BJ (cell line): ENCODE results near the gene CBX3. TPM values are rescaled to one million over a fixed set of nuclear protein-coding genes. Genes with fewer than 3 reads are reported as not detected.

Experiments used
- CTCF ChIA-PET: fragments of 350-600 bp; formaldehyde crosslinking; extraction: SDS; loops from one replicate; lab custom pipeline; 2021; ENCODE audit warnings: antibody characterized with exemption, inconsistent platforms; lab: Yijun Ruan, JAX
- POLR2A ChIA-PET: fragments of 300-600 bp; sonication (Branson Sonifier 250); formaldehyde crosslinking; extraction: SDS; loops from one replicate; lab custom pipeline; 2021; ENCODE audit warnings: antibody characterized with exemption; lab: Charles Lee
- DNase-seq: peaks from one replicate; pipeline ENCODE4 v3.0.0-alpha.2; 2011; ENCODE audit warnings: low read depth
- H3K27me3 ChIP-seq: 2 replicates; pipeline ENCODE4 v1.6.0; 2011; ENCODE audit warnings: low read length; ENCODE audit not compliant: control insufficient read depth, insufficient read depth
- H3K36me3 ChIP-seq: 2 replicates; pipeline ENCODE4 v1.5.1; 2011; ENCODE audit warnings: low read length; ENCODE audit not compliant: control insufficient read depth, insufficient read depth
- H3K4me3 ChIP-seq: 2 replicates; pipeline ENCODE4 v1.5.1; 2011; ENCODE audit warnings: low read depth, mild to moderate bottlenecking, control low read depth, low read length
- polyA plus RNA-seq: library from polyadenylated mRNA; depleted of rRNA; stranded (reverse); fragments of >200 nt; gene quantifications from 2 replicates; pipeline ENCODE4 v1.2.3, GENCODE V29; 2011
- TF ChIP-seq, protein P1 (sequence below): IDR thresholded peaks from 2 replicates; pipeline ENCODE4 v1.5.1; 2011; ENCODE audit warnings: low read depth, mild to moderate bottlenecking, control low read depth, inconsistent platforms, low read length, moderate library complexity; ENCODE audit not compliant: insufficient read depth

CBX3 gene
- polyA plus RNA-seq, 1 experiment: 37.0 TPM

DNA sequence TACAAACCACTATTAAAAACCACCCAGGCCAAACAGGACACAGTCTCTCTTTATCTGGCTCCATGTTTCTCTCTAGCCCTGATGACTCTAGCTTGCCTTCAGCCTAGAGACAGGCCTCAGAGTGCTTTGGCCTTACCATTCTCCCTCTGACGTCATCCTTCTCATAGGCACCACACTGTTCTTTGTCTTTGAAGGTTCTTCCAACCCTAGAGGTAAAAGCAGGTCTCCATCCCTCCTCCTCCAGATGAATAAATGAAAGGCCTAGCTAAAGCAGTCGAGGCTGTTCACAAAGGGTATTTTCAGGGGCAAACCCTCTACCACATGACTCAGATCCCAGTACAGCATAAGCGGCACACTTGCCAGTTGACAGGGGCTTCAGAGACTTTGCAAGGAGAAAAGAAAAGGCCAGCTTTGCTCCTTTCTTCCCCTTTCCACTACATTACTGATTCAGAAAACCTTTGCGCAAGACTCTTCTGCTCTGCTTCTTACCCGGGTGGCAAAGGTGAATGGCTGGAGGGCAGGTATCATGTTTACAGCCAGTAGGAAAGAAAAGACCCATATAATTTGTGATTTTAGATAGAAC lies 34.8 kb upstream of the CBX3 start:
- TF ChIP-seq, protein P1, sequence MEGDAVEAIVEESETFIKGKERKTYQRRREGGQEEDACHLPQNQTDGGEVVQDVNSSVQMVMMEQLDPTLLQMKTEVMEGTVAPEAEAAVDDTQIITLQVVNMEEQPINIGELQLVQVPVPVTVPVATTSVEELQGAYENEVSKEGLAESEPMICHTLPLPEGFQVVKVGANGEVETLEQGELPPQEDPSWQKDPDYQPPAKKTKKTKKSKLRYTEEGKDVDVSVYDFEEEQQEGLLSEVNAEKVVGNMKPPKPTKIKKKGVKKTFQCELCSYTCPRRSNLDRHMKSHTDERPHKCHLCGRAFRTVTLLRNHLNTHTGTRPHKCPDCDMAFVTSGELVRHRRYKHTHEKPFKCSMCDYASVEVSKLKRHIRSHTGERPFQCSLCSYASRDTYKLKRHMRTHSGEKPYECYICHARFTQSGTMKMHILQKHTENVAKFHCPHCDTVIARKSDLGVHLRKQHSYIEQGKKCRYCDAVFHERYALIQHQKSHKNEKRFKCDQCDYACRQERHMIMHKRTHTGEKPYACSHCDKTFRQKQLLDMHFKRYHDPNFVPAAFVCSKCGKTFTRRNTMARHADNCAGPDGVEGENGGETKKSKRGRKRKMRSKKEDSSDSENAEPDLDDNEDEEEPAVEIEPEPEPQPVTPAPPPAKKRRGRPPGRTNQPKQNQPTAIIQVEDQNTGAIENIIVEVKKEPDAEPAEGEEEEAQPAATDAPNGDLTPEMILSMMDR: no peak
- no peak for DNase-seq
- ChIA-PET POLR2A (no interaction called here), CTCF (interaction anchor here (1.4 kb wide), 1 partner anchor 11 kb away, joined by 3 read pairs; no protein-coding TSS in a partner anchor)
- no peaks in the 10 kb centered on the region for H3K36me3 ChIP-seq
- no peaks in the 10 kb centered on the region for H3K27me3 ChIP-seq
- no peak overlapping the region for H3K4me3 ChIP-seq

DNA sequence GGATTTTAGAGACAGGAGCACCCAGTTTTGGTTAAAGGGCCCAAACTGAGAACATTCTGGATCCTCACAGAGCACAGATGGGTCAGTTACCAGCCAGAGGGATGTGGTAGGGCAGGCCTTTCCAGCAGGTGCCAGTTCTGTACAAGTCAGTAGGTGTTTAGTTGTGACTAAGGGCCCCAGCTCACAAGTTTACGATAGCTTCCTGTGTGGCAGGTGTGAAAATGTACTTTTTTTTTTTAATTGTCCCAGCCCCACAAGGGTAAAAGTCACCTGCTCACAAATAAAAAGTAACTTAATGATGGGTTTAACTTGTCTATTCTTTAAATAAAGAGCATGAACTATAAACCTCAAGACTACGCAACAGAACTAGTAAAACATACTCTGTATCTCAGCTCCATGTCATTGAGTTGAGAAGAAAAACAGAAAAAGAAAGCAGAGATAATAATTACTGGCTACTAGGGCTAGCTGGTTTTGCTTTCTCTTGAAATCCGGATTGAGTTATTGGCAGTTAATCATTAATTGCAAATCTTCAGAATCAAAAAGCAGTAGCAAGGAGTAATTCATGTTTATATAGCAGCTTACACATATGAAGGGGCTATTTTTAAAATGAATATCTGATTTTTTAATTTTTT lies 34.1 kb upstream of the CBX3 start:
- Histone ChIP-seq H3K36me3 (no peaks in the 10 kb centered on the region), H3K27me3 (no peaks in the 10 kb centered on the region), H3K4me3 (no peak overlapping the region)
- ChIA-PET POLR2A (no interaction called here), CTCF (interaction anchor here (1.4 kb wide), 1 partner anchor 12 kb away, joined by 3 read pairs; no protein-coding TSS in a partner anchor)
- TF ChIP-seq, protein P1: no peak
- no peak for DNase-seq

DNA sequence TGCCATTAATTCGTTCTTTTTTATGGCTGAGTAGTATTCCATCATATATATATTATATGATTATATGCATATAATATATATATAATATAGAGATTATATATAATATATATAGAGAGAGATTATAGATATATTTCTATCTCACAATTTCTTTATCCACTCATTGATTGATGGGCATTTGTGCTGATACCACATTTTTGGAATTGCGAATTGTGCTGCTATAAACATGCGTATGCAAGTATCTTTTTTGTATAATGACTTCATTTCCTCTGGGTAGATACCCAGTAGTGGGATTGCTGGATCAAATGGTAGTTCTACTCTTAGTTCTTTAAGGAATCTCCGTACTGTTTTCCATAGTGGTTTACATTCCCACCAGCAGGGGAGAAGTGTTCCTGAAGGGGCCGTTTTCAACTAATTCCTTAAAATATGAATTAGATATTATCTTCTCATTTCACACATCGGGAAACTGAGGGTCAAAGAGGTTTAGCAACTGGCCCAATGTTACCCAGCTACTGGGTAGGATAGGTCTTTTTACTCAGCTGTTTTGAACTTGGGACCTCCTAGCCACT lies 33.0 kb upstream of the CBX3 start:
- no peaks in the 10 kb centered on the region for H3K36me3 ChIP-seq
- ChIA-PET POLR2A (no interaction called here), CTCF (no interaction called here)
- DNase-seq: no peak
- TF ChIP-seq, protein P1: no peak
- no peaks in the 10 kb centered on the region for H3K27me3 ChIP-seq
- H3K4me3 ChIP-seq: no peak overlapping the region

DNA sequence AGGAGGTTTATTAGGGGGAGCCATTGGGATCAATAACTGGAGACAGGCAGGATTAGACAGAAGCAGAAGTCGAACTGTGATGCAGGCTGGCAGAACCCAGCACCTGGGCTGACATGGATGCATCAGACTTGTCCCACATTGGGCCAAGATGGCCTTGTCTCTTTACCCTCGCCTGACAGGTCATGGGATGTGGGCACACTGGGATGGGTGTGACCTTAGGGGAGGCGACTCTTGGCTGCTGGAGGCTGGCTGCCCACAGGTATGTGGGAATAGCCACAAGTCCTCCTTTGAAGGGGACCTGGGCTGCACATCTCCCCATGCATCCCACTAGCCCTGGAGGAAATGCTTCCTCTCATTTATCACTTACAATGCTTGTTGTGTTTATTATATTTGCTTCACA lies 32.3 kb upstream of the CBX3 start:
- Histone ChIP-seq H3K27me3 (no peaks in the 10 kb centered on the region), H3K36me3 (no peaks in the 10 kb centered on the region), H3K4me3 (no peak overlapping the region)
- ChIA-PET CTCF (no interaction called here), POLR2A (no interaction called here)
- DNase-seq: no peak
- TF ChIP-seq, protein P1: no peak

DNA sequence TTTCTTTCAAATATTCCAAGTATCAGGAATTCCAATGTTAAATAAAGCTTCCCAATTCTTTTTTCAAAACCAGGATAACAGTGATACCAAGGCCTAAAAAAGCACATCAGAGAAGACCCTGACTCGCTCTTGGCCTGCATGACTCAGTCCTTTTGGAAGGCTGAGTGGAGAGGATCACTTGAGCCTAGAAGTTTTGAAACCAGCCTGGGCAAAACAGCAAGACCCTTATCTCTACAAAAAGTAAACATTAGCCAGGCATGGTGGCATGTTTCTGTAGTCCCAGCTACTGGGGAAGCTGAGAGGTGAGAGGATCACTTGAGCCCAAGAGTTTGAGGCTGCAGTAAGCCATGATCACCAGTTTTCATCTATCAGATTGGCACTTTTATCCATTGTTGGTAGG lies 30.9 kb upstream of the CBX3 start:
- Histone ChIP-seq H3K36me3 (no peaks in the 10 kb centered on the region), H3K4me3 (no peak overlapping the region), H3K27me3 (no peaks in the 10 kb centered on the region)
- TF ChIP-seq, protein P1: no peak
- ChIA-PET CTCF (no interaction called here), POLR2A (interaction anchor here (0.6 kb wide), 1 partner anchor 24 kb away, joined by 3 read pairs; no protein-coding TSS in a partner anchor)
- no peak for DNase-seq
